ENCODE measurements around the gene OPTN. TPM values are rescaled to one million over a fixed set of nuclear protein-coding genes. Genes with fewer than 3 reads are reported as not detected.

The OPTN gene
- polyA plus RNA-seq, 3 donors, result 1.4 to 3.7 (median 2.6) TPM

GRCh38 chr10:13184730-13185514 is 85.0 kb downstream of the OPTN start:
- 99% methylated on average over 5 of the region's 5 CpGs for WGBS (ENCODE audit: insufficient coverage)
- Histone ChIP-seq H3K4me1 (ENCODE audit: control insufficient read depth in 1 of 2, insufficient read depth in 2 of 2, low read length in 2 of 2) (no peaks in the 10 kb centered on the region), H3K9me3 (replicated peaks in 1 of 2; ENCODE audit: control insufficient read depth in 1 of 2, insufficient read depth in 1 of 2, low read length in 2 of 2) (no peaks in the 10 kb centered on the region), H3K27ac (ENCODE audit: low read depth in 1 of 2, low read length in 2 of 2) (no peak overlapping the region), H3K4me3 (replicated peaks in 1 of 3; ENCODE audit: low read depth in 2 of 3, low read length in 3 of 3) (no peak overlapping the region), H2AFZ (ENCODE audit: insufficient read depth, low read depth, low read length, poor library complexity, severe bottlenecking) (no peak overlapping the region), H3K79me2 (ENCODE audit: insufficient read depth, low read length) (no peaks in the 10 kb centered on the region), H3K27me3 (ENCODE audit: control insufficient read depth in 2 of 2, insufficient read depth in 2 of 2, low read length in 2 of 2) (no peaks in the 10 kb centered on the region), H4K20me1 (ENCODE audit: insufficient read depth, low read length) (no peaks in the 10 kb centered on the region), H3K9ac (ENCODE audit: insufficient read depth, low read length, poor library complexity, severe bottlenecking) (no peak overlapping the region), H3K4me2 (replicated peaks; ENCODE audit: extremely low read depth, low read length, poor library complexity, severe bottlenecking) (no peak overlapping the region), H3K36me3 (replicated peaks in 1 of 2; ENCODE audit: control insufficient read depth in 1 of 2, insufficient read depth in 2 of 2, low read length in 2 of 2) (peaks cover 17 to 78% of the 10 kb centered on the region in 2 donors)
- DNase-seq, result no peak
- H3K4me3 Mint-ChIP-seq, result no peak overlapping the region
- intact Hi-C loops (cut with micrococcal nuclease), result no loop called here
- no peaks in the 10 kb centered on the region for H3K4me1 Mint-ChIP-seq
- no peak overlapping the region for H3K27ac Mint-ChIP-seq
- H3K36me3 Mint-ChIP-seq, result peaks cover 40 to 74% of the 10 kb centered on the region in 2 donors
- H3K27me3 Mint-ChIP-seq (ENCODE audit: low read depth in 3 of 3), result peaks cover 0 to 2% (median 0%) of the 10 kb centered on the region in 3 donors
- H3K9me3 Mint-ChIP-seq, result peaks cover 0 to 9% (median 0%) of the 10 kb centered on the region in 7 donors
- no peak for TF ChIP-seq CTCF (IDR thresholded peaks at IDR 0.05)

DNA sequence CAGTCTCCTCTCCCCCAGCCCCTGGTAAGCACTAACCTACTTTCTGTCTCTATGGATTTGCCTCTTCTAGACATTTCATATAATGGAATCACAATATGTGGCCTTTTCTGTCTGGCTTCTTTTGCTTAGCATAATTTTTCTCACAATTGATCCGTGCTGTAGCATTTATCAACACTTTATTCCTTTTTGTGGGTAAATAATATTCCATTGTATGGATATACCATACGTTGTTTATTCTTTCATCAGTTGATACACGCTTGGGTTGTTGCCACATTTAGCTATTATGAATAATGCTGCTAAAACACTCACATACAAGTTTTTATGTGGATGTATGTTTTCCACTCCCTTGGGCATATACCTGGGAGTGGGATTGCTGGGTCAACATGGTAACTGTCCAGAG is 87.2 kb downstream of the OPTN start:
- Histone ChIP-seq H3K36me3 (replicated peaks in 1 of 2; ENCODE audit: control insufficient read depth in 1 of 2, insufficient read depth in 2 of 2, low read length in 2 of 2) (peaks cover 19 to 78% of the 10 kb centered on the region in 2 donors), H2AFZ (ENCODE audit: insufficient read depth, low read depth, low read length, poor library complexity, severe bottlenecking) (no peak overlapping the region), H3K4me3 (replicated peaks in 1 of 3; ENCODE audit: low read depth in 2 of 3, low read length in 3 of 3) (no peak overlapping the region), H3K79me2 (ENCODE audit: insufficient read depth, low read length) (no peaks in the 10 kb centered on the region), H3K27me3 (ENCODE audit: control insufficient read depth in 2 of 2, insufficient read depth in 2 of 2, low read length in 2 of 2) (no peaks in the 10 kb centered on the region), H4K20me1 (ENCODE audit: insufficient read depth, low read length) (no peaks in the 10 kb centered on the region), H3K4me2 (replicated peaks; ENCODE audit: extremely low read depth, low read length, poor library complexity, severe bottlenecking) (no peak overlapping the region), H3K9ac (ENCODE audit: insufficient read depth, low read length, poor library complexity, severe bottlenecking) (no peak overlapping the region), H3K9me3 (replicated peaks in 1 of 2; ENCODE audit: control insufficient read depth in 1 of 2, insufficient read depth in 1 of 2, low read length in 2 of 2) (no peaks in the 10 kb centered on the region), H3K4me1 (ENCODE audit: control insufficient read depth in 1 of 2, insufficient read depth in 2 of 2, low read length in 2 of 2) (no peaks in the 10 kb centered on the region), H3K27ac (ENCODE audit: low read depth in 1 of 2, low read length in 2 of 2) (no peak overlapping the region)
- Mint-ChIP-seq H3K4me3 (no peak overlapping the region), H3K4me1 (no peaks in the 10 kb centered on the region), H3K36me3 (peaks cover 36 to 69% of the 10 kb centered on the region in 2 donors), H3K27ac (no peak overlapping the region), H3K9me3 (peaks cover 0 to 9% (median 0%) of the 10 kb centered on the region in 7 donors), H3K27me3 (ENCODE audit: low read depth in 3 of 3) (peaks cover 0 to 2% (median 0%) of the 10 kb centered on the region in 3 donors)
- DNase-seq, result no peak
- no peak for TF ChIP-seq CTCF (IDR thresholded peaks at IDR 0.05)
- WGBS (ENCODE audit: insufficient coverage), result no CpG with 5 or more reads among the region's 3 CpGs
- intact Hi-C loops (cut with micrococcal nuclease), result no loop called here

Small RNA genes within 50 kb of the gene (small RNA-seq; reads per million reads assigned to genes)
- gene SNRPGP5 (ENCODE audit: insufficient read length, low read depth), result not detected

Other genes with a start within 250 kb of the OPTN start
- gene CCDC3, start 98.5 kb upstream of the OPTN start, polyA plus RNA-seq, result not detected
- not detected for gene MCM10, start 61.4 kb downstream of the OPTN start, polyA plus RNA-seq
- not detected for gene UCMA, start 134.2 kb downstream of the OPTN start, polyA plus RNA-seq
- gene PHYH, start 199.9 kb downstream of the OPTN start, polyA plus RNA-seq, result 10 to 100 TPM in 2 of 3 donors, 1 to 10 TPM in 1; 5.5 to 19.6 (median 19.5) TPM
- 10 to 100 TPM; 11.9 to 16.3 (median 15.1) TPM for gene SEPHS1, start 248.1 kb downstream of the OPTN start, polyA plus RNA-seq